Stimulated activated CD4-positive, alpha-beta T cell treated with anti-CD3 and anti-CD28 coated beads, Interleukin-1b, Interleukin-23, amount 100 ng/mL, for 24 hours (primary cell): ENCODE data around the gene CLSTN2.

Experiments used
- DNase-seq, 4 experiments: peaks; one replicate each; pipeline ENCODE4 v3.0.0-alpha.2; 2020; ENCODE audit warnings: low read depth in 4 of 4, low spot score in 1 of 4

The CLSTN2 gene

GRCh38 chr3:140334132-140334929 lies 399.3 kb downstream of the CLSTN2 start:
- DNase-seq, result no peak

DNA sequence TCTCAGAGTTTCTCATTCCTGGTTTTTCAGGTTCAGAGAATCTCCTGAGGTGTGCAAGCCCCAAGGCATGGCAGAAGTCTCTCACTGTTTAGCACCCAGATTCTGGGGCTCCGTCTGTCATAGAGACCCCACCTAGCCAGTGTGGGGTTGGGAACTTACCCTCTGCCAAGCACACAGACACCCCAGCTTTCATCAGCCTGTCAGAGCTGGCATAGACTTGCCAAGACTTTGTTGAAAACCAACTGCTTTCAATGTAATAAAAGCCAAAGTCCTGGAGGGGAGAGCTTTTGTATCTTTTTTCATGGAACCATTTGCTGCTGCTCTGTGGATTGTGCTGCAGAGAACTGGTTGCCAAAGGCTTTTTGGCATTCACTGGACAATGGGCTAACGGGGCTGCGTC lies 401.5 kb downstream of the CLSTN2 start:
- DNase-seq, result no peak

DNA sequence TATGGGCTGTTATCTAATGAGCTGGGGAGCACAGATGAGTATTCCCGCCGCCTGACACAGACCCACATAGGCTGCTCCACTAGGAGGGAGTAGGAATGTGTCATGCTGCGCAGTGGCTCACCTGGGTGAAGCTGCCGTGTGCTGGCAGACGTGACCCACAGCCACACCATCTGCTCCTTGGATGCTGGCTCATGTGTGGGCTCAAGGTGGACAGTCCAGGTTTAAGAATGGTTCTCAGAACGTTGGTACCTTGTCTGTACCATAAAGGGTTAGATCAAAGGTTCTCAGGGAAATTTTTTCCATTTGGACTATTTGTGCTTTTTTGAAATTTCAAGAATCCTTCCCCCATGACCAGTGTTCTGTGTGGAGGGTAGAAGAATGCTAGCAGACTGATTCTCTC lies 403.9 kb downstream of the CLSTN2 start:
- DNase-seq, result no peak

DNA sequence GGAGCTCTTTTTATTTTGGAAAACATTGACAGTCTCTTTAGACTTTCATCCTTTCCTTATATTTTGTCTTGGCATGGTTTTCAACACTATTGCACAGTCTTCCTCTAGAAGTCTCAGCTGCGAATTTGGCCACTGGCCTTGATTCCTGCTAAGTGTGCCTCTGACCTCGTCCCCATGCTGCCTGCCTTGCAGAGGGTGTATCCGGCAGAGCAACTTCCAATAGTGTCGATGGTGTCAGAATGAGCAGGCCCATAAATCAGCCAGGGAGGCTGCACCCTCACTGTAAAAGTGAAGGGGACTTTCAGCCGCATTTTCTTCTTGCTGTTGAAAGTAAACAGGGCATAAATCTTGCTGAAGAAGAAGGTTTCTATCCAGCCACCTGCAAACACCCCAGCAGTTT lies 406.2 kb downstream of the CLSTN2 start:
- DNase-seq, result no peak

DNA sequence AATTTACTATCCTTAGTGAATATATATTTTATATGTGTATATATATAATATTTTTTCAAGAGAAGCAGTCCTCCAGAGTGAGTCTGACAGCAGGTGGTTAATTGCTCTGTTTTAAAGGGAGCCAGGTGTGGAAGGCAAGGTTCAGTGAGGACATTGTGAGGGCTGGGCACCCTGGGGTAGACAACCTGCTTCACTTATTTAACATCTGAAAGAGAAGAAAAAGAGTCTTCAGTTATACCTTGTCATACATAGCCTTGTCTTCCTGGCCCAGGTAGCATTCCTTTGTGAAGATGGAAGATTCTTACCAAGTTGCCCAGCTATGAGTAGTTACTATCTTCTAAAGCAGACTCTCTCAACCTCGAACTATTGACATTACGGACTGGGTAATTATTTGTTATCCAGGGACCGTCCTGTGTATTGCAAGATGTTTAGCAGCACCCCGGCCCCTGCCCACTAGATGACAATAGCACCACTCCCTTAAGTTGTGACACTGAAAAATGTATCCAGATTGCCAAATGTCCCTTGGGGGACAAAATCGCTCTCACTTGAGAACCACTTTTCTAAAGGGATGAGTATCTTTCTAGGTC lies 406.9 kb downstream of the CLSTN2 start:
- DNase-seq, result no peak

DNA sequence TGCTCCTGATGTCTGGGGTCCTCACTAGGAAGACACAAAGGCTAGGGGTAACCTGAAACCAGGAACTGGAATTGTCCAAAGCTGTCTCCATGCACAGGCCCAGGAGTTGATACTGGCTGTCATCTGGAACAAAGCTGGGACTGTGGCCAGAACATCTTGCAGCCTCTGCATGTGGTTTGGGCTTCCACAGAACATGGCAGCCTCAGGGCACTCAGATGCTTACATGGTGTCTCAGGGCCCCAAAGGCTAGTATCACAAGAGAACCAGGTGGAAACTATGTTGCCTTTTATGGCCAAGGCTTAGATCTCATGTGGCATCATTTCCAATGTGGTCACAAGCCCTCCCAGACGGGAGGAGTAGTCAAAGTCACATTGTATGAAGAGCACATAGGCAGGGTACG lies 407.7 kb downstream of the CLSTN2 start:
- DNase-seq, result no peak

DNA sequence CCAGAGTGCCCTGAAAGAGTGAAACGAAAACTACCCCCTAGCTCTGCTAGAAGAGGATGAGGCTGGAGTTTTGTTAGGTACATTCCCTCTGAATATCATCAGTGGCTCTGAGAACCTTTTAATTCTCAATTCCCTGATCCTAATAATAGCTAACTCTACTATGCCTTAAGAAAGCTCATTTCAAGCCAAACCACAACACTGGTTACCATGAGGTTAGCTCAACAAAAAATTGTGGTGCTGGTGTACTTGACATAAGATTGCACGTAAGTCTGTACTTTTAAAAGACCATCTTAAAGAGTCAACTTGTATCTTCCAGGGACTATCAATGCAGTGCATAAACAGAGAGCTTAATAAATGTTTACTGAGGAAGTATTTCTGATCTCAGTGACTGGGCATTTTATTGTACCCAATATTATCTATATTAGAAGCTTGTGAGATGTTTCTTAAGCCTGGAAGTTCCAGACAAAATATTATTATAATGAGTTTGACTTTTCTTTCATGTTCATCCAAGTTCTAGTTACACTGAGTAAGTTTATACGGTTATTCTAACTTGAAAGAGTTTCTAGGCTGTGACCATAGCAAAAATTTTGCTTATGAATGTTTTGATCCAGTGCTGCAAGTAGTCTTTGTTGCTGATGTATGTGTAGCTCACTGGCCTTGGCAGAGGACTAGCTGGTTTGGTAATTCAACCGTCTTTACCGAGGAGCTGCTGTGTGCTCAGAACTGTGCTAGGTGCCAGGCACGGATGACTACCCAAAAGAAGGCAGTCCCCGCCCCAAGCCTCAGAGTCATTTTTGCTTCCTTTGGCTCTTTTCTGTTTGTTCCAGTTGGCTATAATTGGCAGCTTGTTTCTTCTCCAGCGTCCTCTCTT lies 408.5 kb downstream of the CLSTN2 start:
- no peak for DNase-seq

- no peak for DNase-seq
Observed at GRCh38 chr3:140344082-140344454, 409.1 kb downstream of the CLSTN2 start.

DNA sequence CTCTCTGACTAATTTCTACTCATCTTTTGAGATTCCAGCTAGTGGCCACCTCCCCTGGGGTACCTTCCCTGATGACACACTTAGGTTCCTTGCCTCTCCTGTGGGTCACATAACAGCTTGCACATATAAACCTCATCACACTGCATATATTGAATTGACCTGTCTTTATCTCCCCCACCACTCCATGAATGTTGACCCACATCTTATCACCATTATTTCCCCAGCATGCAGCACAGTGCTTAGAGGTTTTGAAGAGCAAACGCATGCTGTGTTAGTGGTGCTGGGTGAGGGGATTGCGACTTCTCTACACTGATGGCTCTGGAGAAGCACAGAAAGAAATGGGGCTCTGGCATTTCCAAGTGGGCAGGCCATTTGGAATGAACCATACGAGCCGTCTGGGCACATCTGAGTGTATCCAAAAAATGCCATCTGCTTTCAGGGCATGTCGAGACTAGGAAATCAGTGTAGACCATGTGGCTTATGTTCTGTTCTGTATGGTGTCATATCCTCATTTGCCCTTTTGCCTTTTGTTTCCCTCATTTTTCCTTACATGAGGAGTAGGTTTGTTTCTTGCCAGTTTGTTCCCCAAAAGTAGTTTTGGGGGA lies 409.7 kb downstream of the CLSTN2 start:
- DNase-seq, result no peak

DNA sequence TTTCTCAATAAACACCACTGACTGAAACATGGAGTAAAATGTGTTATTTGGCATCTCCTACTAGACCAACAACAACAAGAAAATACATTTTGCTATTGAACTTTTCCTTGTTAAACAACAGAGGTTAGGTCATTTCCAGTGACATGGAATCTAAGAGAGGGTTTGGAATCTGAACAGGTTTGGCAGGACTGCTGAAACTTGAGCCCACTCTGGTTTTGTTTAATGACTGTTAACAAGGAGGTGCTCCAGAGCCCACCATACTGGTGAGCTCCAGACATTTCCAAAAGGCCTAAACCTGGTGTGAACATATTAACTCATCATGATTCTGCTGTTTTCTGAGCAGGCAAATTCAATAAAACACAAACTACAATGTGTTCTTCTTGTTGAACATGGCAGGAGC lies 412.2 kb downstream of the CLSTN2 start:
- DNase-seq, result no peak

DNA sequence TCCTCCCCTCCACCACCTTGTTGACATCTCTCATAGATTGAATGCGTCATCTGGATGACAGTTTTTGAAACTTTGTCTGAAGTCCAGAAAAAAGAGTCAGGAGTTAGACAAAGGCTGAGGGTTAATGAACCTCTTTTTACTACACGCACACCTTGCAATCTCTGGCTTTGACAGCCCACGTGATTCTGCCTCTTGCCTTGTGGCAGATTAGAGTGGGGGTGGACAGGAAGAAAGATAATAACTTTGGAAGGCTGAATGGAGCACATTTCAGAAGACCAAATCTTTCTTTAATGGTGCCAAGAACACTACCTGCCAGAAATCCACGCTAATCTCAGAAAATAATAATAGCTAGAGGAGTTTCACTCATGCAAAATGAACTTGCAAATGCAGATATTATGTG lies 415.0 kb downstream of the CLSTN2 start:
- no peak for DNase-seq

- DNase-seq, result no peak
Observed at GRCh38 chr3:140351466-140351865, 416.5 kb downstream of the CLSTN2 start.

GRCh38 chr3:140355481-140355880 lies 420.5 kb downstream of the CLSTN2 start:
- DNase-seq, result no peak

- no peak for DNase-seq
Observed at GRCh38 chr3:140358686-140359085, 423.7 kb downstream of the CLSTN2 start.

GRCh38 chr3:140359233-140359995 lies 424.4 kb downstream of the CLSTN2 start:
- DNase-seq, result no peak

DNA sequence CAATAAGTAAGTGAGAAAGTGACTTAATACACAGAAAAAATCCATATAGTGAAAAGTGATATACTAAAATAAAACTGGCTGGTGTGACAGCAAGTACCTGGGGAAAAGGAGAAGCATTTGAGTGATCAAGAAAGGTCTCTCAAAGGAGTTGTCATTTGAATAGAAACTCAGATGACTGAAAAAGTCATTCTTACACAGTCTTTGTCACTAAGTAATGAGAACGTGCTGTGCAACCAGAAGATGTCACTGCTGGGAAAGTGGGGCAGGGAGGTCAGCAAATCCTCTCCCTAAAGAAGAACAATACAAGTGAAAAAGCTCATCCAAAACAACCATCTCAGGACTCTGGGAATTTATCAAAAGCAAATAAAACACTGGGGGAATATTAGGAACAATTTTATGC lies 425.3 kb downstream of the CLSTN2 start:
- DNase-seq, result no peak

GRCh38 chr3:140363801-140364200 lies 428.8 kb downstream of the CLSTN2 start:
- DNase-seq, result no peak

DNA sequence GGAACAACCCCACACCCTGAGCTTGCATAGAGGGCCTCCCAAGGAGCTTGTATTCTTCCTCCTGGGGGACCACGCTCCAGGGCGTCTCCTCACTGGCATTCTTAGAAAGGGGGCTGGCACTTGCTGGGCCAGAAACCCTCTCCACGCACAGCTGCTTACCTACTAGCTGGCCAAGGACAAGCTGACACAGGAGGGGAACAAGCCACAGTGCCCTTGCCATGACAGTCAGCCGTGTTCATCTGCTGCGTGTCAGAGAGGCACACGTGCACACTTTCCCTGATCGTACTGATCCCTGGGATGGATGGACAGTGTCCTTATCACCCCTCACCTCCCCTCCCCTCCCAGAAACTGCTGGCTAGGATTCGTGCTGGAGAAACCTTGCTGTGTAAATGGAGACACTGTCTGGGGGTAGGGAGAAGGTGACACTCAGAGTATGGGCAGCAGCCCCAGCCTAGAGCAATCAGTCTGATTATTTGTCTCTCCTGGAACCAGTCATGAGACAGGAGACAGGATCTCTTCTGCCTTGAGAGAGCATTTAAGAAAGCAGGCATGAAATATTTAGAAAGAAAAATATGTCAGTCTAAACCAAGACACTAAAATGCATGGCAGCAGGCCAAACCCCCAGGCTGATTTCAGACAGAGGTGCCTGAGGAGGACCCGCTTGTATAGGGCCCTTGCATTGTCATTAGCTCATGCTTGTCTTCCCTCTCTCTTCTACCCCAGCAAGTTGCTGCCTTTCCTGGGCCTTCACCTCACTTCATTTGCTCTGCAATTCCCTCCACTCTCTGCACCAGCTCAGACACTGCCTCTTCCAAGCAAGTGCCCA lies 431.1 kb downstream of the CLSTN2 start:
- no peak for DNase-seq

DNA sequence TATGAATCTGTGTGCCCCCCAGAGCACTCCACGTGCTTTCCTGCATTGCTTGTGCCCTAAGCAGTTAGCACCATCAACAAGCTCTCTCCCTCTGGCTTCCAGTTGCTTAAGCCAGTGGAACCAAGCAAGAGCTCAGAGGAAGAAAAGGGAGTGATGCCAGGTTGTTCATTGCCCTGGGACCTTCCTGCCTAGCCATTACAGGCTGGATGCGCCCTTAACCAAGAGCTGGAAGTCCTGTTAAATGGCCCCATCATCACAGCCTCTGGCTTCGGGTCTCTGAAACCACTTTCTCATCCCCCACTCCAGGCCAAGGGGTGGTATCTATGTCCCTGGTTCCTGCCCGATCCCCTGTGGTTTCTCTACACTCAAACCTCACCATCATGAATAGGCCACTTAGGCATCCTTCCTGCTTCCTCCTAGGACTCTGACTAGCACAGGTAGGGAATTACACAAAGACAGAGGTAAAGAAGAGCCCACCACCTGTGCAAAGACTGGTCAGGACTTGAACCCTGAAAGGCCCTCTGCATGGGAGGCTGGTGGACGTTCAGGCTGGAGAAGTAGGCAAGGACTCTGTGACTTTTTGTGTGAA lies 433.3 kb downstream of the CLSTN2 start:
- no peak for DNase-seq

DNA sequence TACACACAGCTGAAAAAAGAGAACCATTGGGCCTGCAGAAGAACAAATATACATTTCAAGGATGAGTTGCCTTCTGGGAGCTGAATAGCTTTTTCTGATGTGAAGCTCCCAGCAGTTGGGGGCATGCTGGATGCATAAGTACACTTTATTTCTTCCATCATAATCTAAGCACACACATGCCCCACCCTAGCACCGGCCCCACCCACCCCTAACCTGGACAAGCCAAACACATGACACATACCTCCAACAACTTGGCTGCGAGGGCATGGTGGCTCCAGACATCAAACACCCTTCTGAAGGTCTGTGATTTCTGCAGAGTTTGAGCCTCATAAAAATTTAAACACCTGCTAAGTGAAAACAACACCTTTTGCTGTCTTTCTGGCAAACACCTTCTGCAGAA lies 435.7 kb downstream of the CLSTN2 start:
- no peak for DNase-seq
